IPS-20b (cell line): Measurements from ENCODE around the gene RIC3.

ENCODE experiments used
- H3K27ac ChIP-seq: one replicate; pipeline ENCODE4 v1.5.1; 2013; ENCODE audit warnings: low read length
- H3K27me3 ChIP-seq: 2 replicates; pipeline ENCODE4 v1.6.1; 2013; ENCODE audit warnings: mild to moderate bottlenecking, low read length, inconsistent platforms; ENCODE audit not compliant: insufficient read depth
- H3K36me3 ChIP-seq: 2 replicates; pipeline ENCODE4 v1.6.1; 2013; ENCODE audit warnings: low read depth, mild to moderate bottlenecking, inconsistent platforms, low read length, moderate library complexity; ENCODE audit not compliant: insufficient read depth
- H3K4me1 ChIP-seq: 2 replicates; pipeline ENCODE4 v1.6.1; 2013; ENCODE audit warnings: mild to moderate bottlenecking, control low read depth, inconsistent platforms, low read length, moderate library complexity; ENCODE audit not compliant: insufficient read depth
- H3K4me3 ChIP-seq: 2 replicates; pipeline ENCODE4 v1.5.1; 2013; ENCODE audit warnings: mild to moderate bottlenecking, low read length, inconsistent platforms
- H3K9ac ChIP-seq: 2 replicates; pipeline ENCODE4 v1.6.1; 2013; ENCODE audit warnings: low read depth, mild to moderate bottlenecking, inconsistent platforms, low read length, moderate library complexity
- H3K9me3 ChIP-seq: 2 replicates; pipeline ENCODE4 v1.6.1; 2013; ENCODE audit warnings: mild to moderate bottlenecking, low read depth, low read length, inconsistent platforms; ENCODE audit not compliant: insufficient read depth

RIC3 gene

GRCh38 chr11:8094656-8095055, 74.2 kb downstream of the RIC3 start:
- H3K27ac ChIP-seq: no peak overlapping the region
- H3K27me3 ChIP-seq: no peaks in the 10 kb centered on the region
- no peak overlapping the region for H3K9ac ChIP-seq
- H3K4me3 ChIP-seq: no peak overlapping the region
- no peaks in the 10 kb centered on the region for H3K9me3 ChIP-seq
- no peaks in the 10 kb centered on the region for H3K4me1 ChIP-seq
- H3K36me3 ChIP-seq: peaks cover 35% of the 10 kb centered on the region

GRCh38 chr11:8093931-8094575, 74.8 kb downstream of the RIC3 start:
- H3K36me3 ChIP-seq: peaks cover 32% of the 10 kb centered on the region

GRCh38 chr11:8092587-8093424, 76.0 kb downstream of the RIC3 start:
- H3K36me3 ChIP-seq: peaks cover 25% of the 10 kb centered on the region
- no peaks in the 10 kb centered on the region for H3K27me3 ChIP-seq
- no peak overlapping the region for H3K9ac ChIP-seq

More at GRCh38 chr11:8093931-8094575, 74.8 kb downstream of the RIC3 start:
- Histone ChIP-seq H3K4me1 (no peaks in the 10 kb centered on the region), H3K27me3 (no peaks in the 10 kb centered on the region), H3K9ac (no peak overlapping the region), H3K27ac (no peak overlapping the region), H3K4me3 (no peak overlapping the region), H3K9me3 (no peaks in the 10 kb centered on the region)

GRCh38 chr11:8091721-8092120, 77.1 kb downstream of the RIC3 start:
- H3K27me3 ChIP-seq: no peaks in the 10 kb centered on the region
- peaks cover 3% of the 10 kb centered on the region; the same call in 1 of the 2 replicates for H3K4me1 ChIP-seq
- H3K27ac ChIP-seq: no peak overlapping the region
- H3K9me3 ChIP-seq: no peaks in the 10 kb centered on the region
- peaks cover 14% of the 10 kb centered on the region for H3K36me3 ChIP-seq
- no peak overlapping the region for H3K4me3 ChIP-seq
- H3K9ac ChIP-seq: no peak overlapping the region

More at GRCh38 chr11:8092587-8093424, 76.0 kb downstream of the RIC3 start:
- no peak overlapping the region for H3K4me3 ChIP-seq
- H3K4me1 ChIP-seq: no peaks in the 10 kb centered on the region
- H3K9me3 ChIP-seq: no peaks in the 10 kb centered on the region
- no peak overlapping the region for H3K27ac ChIP-seq

GRCh38 chr11:8090756-8091155, 78.1 kb downstream of the RIC3 start:
- Histone ChIP-seq H3K4me3 (no peak overlapping the region), H3K36me3 (peaks cover 11% of the 10 kb centered on the region; the same call in 1 of the 2 replicates), H3K9ac (no peak overlapping the region), H3K27ac (no peak overlapping the region), H3K4me1 (peaks cover 5% of the 10 kb centered on the region), H3K9me3 (no peaks in the 10 kb centered on the region), H3K27me3 (no peaks in the 10 kb centered on the region)

- Histone ChIP-seq H3K27me3 (no peaks in the 10 kb centered on the region), H3K36me3 (peaks cover 11% of the 10 kb centered on the region; the same call in 1 of the 2 replicates), H3K9me3 (no peaks in the 10 kb centered on the region), H3K9ac (no peak overlapping the region), H3K4me3 (no peak overlapping the region), H3K4me1 (peaks cover 9% of the 10 kb centered on the region), H3K27ac (no peak overlapping the region)
Observed at GRCh38 chr11:8089791-8090510, 78.9 kb downstream of the RIC3 start.

GRCh38 chr11:8087756-8088155, 81.1 kb downstream of the RIC3 start:
- Histone ChIP-seq H3K36me3 (no peaks in the 10 kb centered on the region), H3K9me3 (no peaks in the 10 kb centered on the region), H3K9ac (no peak overlapping the region), H3K4me3 (no peak overlapping the region), H3K4me1 (peaks cover 22% of the 10 kb centered on the region), H3K27me3 (peaks cover under 1% of the 10 kb centered on the region), H3K27ac (no peak overlapping the region)

- peaks cover 26% of the 10 kb centered on the region for H3K4me1 ChIP-seq
Observed at GRCh38 chr11:8087185-8087584, 81.6 kb downstream of the RIC3 start.

GRCh38 chr11:8086571-8086970, 82.3 kb downstream of the RIC3 start:
- Histone ChIP-seq H3K4me1 (peaks cover 30% of the 10 kb centered on the region), H3K9ac (no peak overlapping the region), H3K27ac (no peak overlapping the region), H3K4me3 (no peak overlapping the region), H3K9me3 (no peaks in the 10 kb centered on the region), H3K36me3 (no peaks in the 10 kb centered on the region), H3K27me3 (peaks cover 12% of the 10 kb centered on the region)

More at GRCh38 chr11:8087185-8087584, 81.6 kb downstream of the RIC3 start:
- H3K9me3 ChIP-seq: no peaks in the 10 kb centered on the region
- H3K9ac ChIP-seq: no peak overlapping the region
- no peak overlapping the region for H3K27ac ChIP-seq
- no peak overlapping the region for H3K4me3 ChIP-seq
- H3K27me3 ChIP-seq: peaks cover 6% of the 10 kb centered on the region
- H3K36me3 ChIP-seq: no peaks in the 10 kb centered on the region

- Histone ChIP-seq H3K4me3 (no peak overlapping the region), H3K9me3 (no peaks in the 10 kb centered on the region), H3K27me3 (peaks cover 14% of the 10 kb centered on the region), H3K9ac (no peak overlapping the region), H3K36me3 (no peaks in the 10 kb centered on the region), H3K4me1 (peaks cover 30% of the 10 kb centered on the region), H3K27ac (no peak overlapping the region)
Observed at GRCh38 chr11:8086001-8086479, 82.8 kb downstream of the RIC3 start.

- Histone ChIP-seq H3K4me3 (no peak overlapping the region), H3K27me3 (peaks cover 21% of the 10 kb centered on the region), H3K36me3 (no peaks in the 10 kb centered on the region), H3K9me3 (no peaks in the 10 kb centered on the region), H3K27ac (no peak overlapping the region), H3K9ac (no peak overlapping the region), H3K4me1 (peaks cover 30% of the 10 kb centered on the region)
Observed at GRCh38 chr11:8085011-8085645, 83.7 kb downstream of the RIC3 start.
